Measurements from ENCODE around the gene FAM168A.

The FAM168A gene

DNA sequence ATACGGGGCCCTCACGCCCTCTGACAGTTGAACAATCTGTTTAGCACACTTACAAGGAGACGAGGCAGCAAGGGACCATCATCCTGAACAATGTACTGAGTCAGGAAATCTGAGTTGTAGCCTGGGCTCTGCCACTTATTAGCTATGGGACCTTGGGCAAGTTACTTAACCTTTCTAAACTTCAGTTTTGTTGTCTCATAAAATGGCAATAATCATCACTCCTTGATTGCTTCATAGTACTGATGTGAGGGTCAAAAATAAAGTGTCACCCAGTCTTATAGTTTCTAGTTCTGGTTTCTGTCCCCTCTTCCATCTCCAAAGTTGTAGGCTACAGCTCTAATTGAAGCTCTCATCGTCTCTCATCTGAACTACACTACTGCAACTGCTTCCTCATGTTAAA is 175.0 kb downstream of the FAM168A start:
- DNase-seq: no peak

DNA sequence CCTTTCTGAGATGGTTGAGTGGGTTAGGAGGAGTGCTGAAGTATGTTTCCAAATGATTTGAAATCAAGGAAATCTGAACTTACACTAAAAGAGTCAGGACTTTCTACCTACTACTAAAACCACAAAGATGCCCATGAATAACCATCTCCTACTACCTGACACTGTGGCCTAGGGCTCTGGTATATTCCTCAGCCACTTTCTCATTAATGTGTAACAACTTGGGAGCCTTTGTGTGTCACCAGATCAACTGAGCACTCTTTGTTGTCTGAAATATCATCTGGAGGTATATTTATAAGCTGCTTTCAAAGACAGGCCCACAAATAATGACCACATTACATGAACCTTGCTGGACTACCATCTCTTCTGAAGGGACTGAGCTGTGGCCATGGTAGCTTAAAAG is 177.8 kb downstream of the FAM168A start:
- no peak for DNase-seq

DNA sequence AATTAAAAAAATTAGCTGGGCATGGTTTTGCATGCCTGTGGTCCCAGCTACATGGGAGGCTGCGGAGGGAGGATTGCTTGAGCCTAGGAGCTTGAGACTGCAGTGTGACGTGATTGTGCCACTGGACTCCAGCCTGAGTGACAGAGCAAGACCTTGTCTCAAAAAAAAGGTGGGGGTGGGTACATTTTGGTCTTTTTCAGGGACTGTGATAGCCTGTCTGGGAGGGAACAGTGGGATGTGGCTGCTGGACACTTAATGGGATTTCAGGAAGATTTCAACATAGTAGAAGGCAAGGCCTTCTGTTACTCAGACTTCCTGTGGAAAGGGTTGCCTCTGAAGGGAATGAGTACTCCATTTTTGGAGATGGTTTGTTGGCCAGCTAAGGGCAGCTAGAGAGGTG is 181.1 kb downstream of the FAM168A start:
- no peak for DNase-seq

DNA sequence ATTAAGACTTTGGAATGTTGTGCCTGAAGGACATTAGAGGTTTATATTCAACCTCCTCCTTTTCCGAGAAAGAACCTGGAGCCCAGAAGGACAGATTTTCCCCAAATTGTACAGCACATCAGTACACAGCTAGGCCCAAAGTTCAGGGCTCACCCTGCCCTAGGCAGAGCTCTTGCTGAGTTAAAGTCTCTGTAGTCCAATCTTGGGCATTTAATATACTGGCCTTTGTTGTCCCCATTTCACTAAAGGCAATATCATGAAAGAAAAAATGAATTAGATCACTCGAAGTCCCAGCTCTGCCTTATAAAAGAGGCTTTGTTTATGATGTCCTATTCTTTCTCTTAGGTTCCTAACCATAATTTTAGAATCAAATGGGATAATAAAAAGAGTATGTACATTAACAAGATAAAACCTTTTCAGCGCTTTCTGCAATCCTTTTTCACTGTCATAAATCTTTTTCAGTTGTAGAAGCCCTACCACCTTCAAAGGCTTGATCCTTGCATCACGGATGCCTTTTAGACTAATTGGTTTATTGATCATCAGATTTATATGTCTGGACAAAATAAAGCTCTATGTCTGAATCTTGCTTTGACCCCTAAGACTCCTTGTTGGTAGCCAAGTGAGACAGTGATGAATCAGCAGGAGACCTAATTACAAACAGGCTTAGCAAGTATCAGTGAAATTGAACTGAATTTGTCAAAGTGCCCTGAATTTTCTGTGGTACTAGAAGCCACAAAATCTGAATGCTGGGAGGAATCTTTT is 181.9 kb downstream of the FAM168A start:
- DNase-seq: no peak

DNA sequence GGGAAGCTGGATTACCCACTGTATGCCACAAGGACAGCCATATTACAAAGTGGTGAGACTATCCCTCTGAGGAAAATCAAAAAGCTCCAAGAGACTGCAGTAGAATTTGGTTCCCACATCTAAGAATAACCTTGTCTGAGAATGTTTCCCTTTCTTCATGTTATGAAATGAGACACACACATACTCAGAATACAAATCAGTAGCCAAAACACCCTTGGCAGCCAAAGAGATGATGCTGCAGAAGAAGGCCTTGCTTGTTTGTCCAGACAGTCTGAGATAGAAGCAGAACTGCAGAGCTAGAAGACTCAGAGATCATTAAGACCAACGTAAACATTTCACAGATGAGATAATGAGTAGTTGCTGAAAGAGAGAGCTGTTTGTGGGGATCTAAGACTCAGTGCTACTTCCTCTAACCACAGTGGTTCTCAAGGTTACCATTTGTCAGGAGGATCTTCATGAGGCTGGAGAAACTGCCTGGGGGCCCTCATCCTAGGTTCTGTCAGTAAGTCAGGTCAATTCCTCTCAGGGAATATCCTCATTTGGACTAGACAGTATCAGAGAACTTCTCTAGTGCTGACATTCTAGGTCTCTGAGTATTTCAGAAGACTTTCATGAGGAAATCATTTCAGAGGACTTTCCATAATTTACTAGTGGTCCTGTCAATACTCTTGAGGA is 182.8 kb downstream of the FAM168A start:
- no peak for DNase-seq

DNA sequence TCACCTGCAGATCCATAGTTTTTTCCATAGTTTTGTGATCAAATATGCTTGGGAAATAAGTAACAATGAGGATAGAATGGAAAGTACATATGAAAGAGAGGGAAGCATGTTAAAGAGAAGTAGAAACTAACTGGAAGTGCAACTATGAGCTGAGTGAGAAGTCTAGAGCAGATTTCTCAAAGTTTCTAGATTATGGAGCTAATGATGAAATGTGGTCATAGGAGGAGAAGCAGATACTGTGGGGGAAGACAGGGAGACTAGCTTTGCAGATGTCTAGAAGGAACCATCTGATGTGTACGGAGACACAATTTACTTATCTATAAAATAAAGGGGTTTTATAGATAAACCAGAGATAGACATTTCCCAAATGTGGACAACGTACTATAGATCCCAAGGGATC is 184.7 kb downstream of the FAM168A start:
- DNase-seq: no peak

DNA sequence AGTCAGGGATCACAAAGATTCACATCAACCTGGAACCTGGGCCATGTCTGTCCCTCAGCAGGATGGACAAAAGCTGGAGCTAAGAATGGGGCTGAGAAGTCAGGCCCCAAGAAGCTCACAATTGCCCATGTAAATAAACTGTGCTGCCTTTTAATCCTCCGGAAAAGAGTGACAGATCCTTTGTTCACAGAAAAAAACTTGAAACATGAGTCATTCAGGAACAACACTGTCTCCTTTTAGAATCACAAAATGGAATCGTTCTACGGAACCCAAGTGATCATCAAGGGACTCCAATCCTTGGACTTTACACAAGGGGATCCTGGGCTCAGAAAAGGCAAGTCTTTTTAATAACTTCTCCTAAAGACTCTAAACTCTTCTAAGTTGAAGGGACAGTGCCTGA is 185.6 kb downstream of the FAM168A start:
- no peak for DNase-seq

DNA sequence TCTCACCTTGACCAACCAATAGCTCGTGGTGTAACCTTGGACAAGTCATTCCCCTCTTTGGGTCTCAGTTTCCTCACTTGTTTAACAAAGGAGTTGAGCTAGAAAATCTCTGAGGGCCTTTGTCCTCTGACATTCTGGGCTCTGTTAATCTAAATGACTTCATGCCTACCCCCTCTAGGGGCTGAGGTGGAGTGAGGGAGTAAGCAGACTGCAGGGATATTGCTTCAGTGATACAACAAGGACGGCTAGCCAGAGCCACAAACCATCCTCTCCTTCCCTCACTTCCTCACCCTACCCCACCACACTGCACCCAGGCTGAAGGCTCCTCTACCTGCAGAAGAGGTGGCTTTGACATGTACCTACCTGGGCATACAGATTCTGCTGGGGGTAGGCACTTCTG is 186.9 kb downstream of the FAM168A start:
- DNase-seq: no peak

DNA sequence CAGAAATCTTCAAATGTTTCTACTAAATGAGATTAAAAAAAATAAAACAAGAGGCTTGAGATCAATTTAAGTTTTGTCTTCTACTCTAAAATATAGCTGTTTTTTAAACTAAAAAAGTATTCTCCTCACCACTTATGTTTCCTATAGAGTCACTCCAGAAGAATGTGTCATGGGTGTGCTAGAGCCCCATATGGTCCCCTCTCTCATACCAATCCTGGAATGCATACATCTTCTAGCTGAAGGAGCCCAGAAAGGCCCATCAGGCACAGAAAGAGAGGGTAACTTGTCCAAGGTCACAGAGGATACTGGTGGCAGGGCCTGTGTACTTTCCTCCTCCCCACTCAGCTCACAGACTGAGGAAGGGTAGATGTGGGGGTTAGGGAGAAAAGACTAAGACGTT is 187.3 kb downstream of the FAM168A start:
- DNase-seq: no peak

DNA sequence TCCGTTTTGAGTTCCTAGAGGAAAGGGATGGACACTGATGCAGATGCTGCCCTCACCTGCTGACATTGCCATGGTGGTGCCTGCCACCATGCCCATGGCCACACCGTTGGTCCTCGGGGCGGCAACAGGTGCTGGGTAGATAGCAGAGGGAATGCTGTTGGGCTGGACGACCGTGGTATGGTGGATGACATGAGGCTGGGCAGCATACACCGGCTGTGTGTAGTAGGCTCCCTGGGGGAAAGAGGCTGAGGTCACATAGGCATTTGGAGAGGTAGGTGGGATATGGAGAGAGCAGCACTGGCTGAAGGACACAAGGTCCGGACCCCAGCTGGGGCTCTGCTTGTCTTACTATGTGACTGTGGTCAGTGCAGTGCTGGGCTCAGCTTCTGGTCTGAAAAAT is 188.5 kb downstream of the FAM168A start:
- no peak for DNase-seq

DNA sequence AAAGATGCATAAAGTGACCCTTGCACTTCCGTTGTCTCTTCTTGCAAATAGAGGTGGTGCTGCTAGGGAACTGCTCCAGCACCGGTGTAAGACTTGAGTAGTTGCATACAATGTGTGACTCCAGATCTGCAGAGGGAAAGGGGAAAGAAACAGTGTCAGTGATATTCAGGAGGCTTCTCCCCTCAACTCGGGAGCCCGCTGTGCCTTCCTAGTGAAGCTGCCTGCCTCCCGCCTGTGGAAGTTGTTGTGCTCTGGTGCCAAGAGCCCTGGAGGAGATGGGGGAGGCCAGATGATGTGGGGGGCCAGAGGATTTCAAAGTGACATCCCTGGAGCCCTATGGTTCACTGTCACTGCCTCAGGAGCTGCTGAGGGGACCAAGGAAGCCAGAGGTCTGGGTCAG is 191.3 kb downstream of the FAM168A start:
- no peak for DNase-seq

DNA sequence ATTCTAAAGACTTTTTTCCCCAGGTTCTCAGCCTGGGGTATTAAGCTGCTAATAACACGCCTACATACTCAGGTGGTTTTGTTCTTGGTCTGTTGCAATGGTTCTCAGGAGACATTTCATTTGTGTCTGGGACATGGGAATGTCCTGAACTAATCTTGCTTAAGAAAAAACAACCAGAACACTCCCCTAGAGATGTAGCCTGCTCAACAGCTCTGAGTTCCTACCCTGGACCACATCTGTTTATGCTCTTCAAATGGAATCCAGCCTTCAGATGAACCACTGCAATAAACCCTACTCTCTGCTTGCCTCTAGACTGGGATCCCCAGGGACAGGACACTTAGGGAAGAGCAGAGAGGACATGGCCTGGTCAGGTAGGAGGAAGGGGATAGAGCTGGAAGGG is 191.8 kb downstream of the FAM168A start:
- no peak for DNase-seq

DNA sequence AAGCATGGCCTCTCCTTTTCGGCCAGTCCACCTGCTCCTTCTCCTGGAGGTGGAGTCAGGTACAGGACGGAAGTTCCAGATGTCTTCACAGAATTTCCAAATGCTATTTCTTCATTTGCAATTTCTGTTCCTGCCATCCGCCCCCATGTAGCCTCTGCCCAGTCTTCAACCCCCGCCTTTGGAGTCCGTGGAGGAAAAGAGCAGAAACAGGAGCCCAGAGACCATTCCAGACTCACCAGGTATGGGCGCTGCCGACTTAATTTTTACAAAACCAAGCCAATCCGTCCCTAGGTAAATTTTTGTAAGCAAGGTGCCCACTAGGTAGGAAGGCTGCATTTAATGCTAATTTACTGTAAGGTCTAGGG is 192.8 kb downstream of the FAM168A start:
- no peak for DNase-seq

DNA sequence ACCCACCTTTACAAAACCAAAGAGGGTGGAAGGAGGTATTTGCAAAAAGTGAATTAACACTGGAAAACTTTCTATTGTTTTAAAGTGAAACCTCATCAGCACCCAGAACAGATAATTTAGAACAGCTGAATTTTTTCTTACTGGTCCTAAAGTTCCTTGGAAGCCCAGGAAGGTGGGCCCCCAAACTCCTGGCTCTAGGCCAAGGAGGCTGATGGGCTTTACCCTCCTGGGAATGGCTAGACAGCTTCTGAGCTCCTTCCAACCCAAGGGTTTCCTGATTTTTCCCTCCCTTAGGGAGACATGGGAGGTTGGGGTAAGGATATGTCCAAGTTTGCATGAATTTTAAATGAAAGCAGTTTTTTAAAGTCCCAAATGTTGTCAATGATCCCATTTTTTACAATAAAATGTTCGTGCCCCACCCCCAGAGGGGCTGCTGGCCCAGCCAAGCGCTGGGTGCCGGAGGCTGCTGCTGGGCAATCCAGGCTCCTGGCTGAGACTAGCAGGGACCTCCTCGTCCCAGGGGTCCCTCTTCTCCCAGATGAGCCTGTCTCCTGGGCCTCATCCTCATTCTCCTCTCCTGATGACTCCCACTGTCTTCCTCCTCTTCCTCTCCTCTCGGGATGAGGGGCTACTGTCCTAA is 193.3 kb downstream of the FAM168A start:
- no peak for DNase-seq

DNA sequence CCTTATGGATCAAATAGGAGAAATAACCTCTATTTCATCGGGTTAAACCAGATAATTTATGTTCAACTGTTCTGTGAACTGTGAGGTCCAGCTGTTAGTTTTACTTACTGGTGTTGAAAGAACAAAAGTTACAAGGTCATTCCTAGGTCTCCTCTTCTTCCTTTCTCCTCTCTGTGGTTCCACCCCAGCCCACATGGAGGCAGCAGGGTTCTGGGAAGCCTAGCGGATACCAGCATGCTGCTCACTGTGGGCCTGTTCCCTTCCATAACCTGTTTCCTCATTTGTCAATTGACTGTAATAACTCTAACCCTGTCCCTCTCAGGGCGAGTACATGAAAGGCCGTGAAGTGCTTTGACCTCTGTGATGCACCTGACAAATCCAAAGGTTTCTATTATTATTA is 193.9 kb downstream of the FAM168A start:
- DNase-seq: no peak

DNA sequence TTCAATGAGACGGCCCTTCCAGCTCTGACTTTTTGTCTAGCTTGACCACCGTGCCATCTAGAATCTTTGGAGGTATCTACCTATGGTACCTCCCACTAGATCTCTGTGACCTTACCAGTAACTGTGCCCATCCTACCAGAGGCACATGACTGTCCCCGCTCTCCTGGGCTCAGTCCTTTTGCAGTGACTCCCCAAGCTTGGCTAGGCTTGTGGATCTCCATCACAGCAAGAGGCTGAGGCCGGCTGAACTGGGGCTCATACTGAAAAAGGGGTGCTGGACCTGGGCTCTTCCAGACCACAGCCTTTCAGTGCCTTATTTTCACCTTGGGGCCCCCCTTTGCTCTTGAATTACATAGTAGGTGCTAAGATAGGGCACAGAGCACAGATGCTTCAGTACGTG is 194.4 kb downstream of the FAM168A start:
- no peak for DNase-seq

DNA sequence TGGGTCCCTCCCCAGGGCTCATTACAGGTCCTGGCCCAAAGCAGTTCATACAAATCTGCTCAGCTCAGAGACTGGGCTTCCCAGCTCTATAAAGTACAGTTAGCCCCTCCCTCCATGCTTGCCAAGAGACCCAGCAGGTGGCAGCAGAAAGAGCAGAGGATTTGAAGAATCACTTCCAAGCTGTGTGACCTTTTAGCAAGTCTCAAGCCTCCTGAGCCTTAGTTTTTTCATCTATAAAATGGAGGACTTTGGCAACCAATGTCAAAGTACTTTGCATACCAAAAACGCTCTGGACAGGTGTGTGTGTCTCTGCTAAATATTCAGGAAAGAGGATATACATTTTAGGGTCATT is 195.1 kb downstream of the FAM168A start:
- DNase-seq: no peak

DNA sequence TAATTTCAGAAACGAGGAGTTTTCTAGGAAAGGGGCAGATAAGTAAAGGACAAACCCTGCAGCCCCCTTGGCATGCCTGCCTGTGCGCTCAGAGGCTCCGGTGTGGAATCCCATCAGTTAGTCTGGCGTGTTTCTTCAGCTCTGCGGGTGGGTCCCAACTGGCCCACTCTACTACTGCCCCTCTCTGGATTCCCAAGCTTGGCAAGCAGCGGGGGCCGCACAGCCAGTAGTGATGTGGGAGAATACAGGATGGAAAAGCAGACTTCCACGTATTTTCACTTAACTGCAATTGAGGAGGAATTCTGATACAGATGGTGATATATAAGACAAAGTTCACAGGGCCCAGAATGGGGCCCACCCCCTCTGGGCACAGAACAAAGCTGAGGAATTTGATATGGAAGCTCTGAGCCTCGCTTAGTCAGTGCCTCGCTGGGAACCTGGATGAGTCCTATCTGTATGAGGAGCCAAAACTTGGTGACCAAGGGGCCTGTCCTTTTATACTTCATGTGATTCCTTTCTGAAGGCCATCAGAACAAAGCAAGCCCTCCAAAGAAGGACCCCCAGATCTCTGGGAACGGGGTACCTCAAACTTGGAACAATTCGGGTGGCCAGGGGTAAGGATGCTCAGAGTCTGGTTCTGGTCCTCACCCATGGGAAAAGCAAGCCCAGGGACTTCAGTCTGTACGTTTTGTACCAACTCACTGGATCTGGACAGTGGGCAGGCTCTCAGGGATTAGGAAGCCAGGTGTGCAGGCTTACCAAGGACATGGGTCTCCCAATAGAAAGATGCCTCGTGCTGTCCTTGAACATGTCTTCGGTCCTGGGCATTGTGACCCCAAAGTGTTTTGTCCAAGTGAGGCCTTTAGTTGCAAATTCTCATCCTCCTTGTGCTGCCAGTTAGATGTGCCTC is 195.7 kb downstream of the FAM168A start:
- DNase-seq: no peak

DNA sequence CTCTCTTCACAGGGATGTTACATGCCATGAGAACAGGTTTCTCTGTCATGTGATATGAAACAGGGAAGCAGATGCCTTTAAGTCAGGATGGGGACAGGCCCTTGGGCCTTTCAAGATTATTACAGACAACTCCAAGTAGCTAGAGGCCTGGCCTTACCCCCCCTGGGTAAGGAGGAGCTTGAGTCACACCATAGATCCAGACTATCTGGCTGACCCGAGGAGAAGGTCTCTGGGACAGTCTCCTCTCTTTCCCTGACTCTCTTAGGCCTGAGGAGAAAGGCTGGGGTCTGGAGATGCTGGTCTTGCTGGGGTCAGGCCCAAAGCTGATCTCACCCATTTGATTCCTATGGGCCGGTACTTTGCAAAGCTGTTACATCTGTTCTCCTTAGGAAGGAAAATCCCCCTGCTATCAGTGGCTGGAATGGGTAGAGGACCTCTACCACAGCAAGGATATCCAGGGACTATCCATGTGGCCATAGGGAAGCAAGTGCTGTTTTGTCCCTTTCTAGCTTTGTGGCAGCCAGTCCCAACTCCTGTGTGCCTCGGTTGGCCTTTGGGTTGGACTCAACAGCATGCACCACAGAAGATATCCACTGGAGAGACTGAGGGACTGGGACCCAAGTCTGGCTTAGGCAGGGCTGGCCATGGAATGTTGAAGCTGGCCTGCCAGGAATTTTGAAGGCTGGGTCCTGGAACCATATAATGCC is 196.5 kb downstream of the FAM168A start:
- no peak for DNase-seq

DNA sequence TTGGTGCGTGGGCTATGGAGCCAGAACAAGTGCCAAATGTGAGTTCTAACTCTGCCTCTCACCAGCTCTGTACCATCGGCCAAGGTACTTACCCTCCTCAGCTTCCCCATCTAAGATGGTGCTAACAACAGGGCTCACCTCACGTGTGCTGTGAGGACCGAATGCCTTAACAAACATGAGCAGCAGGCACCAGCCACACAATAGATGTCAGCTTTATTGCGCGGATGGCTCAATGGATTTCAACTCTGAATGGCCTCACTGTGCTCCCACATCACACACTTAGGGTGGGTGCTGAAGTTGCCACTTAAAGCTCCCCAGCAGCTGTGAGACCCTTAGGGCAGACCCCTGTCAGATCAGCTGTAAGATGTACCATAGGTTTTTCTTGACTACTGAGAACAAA is 197.6 kb downstream of the FAM168A start:
- DNase-seq: no peak

DNA sequence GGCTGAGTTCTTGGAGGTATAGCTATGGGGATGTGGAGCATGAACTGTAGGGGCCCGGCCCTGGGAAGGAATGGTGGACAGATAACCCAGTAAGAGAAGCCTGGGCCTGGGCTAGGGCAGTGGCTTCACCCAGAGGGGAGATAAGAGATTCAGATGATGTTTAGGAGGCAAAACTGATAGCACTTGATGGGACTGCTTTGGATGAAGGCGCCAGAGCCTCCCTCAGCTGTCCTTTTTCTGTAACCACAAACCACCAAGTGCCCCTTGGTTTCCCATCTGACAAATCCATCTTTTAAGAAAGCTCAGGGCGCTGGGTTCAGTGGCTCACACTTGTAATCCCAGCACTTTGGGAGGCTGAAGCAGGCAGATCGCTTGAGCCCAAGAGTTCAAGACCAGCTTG is 198.3 kb downstream of the FAM168A start:
- no peak for DNase-seq

DNA sequence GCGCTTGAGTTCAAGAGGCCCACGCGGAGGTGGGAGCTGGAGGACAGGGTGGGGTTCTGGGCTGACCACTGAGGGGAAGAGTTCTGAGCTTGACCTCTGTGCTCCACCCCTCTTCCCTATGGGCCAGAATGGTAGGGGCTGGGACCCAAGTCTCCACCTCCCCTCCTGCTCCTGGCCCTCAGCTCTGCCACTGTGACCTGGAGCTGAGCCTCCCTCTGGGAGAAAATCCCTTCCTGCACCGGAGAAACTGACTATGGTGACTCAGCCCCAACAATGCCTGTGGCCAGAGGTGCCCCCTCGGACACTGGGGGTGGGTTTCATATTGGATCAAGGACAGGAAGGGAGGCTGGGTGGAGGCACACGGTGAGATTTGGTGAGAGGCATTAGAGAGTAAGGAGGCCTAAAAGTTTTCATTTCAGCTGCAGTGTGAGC is 198.7 kb downstream of the FAM168A start:
- no peak for DNase-seq

DNA sequence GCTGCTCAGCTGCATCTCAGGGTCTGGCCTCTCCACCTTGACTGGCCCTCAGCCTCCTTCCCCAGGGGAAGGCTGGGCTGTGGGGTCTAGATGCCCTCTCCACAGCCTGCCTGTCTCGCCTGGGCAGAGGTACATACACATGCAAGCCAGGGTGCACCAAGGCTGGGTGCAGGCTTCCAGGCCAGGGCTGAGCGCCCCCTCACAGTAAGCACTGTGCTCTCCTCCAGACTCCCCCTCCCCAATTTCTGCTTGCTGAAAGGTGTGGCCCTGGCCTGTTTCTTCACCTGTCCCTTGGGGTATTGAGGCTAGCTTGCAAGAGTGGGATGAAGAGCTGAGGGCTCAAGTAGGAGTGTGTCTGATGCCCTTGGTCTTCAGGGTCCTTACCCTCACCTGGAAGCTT is 199.2 kb downstream of the FAM168A start:
- no peak for DNase-seq

Data from central memory CD4-positive, alpha-beta T cell (primary cell).